Measurements from ENCODE around the gene SPSB1. TPM values are rescaled to one million over a fixed set of nuclear protein-coding genes. Genes with fewer than 3 reads are reported as not detected.

SPSB1 gene
- total RNA-seq = 20.8 and 57.1 TPM in 2 replicates

DNA sequence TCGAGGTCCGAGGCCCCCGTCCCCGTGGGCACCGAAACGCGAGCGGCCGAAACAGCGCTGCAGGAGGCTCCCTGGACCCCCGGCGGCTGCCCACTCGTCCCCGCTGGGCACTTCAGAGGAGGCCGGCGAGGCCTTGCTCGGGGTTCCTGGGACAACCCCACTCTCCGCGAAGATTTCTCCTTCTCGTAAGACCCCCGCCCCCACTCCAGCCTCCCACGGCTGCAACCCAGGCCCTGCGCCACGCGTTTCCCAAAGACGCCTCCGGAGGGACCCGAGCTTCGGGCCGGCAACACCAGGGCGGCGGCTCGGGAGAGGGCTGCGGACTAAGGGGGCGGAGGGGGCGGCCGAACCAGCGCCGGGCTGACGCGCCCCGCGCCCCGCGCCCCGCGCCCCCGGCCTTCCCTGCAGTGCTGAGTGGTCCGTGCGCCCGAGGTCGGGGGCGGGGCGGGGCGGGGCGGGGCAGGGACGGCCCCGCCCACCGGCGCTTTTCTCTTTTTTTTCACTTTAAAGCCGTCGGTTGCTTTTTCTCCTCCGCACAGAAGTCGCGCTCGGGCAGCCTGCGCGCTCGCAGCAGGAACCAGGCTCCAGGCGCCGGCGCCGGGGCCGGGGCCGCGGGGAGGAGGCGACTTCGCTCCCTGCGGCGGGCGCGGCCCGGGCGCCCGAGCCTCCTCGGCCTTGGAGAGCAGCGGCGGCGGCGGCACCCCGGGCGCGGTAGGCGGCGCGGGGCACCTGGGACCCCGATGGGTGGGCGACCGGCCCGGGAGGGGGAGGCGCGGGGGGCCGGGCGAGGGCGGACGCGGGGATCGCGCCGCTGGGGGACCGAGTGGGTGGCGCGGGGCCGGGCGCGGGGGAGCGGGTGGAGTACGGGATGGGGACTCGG, at the start of gene SPSB1:
Gene SPSB1, plus strand, starts transcription at position 534 of the 880 bp plus-strand sequence. CDS start 62,998 bp downstream, outside the sequence.

Other genes with a start within 250 kb of the SPSB1 start
- 2.0 and 13.2 TPM in 2 replicates for gene SLC2A5, start 223.3 kb upstream of the SPSB1 start, total RNA-seq
- 1.9 and 6.8 TPM in 2 replicates for gene GPR157, start 163.8 kb upstream of the SPSB1 start, total RNA-seq
- 52.9 and 54.0 TPM in 2 replicates for gene H6PD, start 58.1 kb upstream of the SPSB1 start, total RNA-seq
- gene SLC25A33, start 246.6 kb downstream of the SPSB1 start, total RNA-seq = 3.5 and 4.0 TPM in 2 replicates

Data from smooth muscle cell of trachea (primary cell).